Stimulated activated effector memory CD8-positive, alpha-beta T cell treated with anti-CD3 and anti-CD28 coated beads, Interleukin-12 subunit alpha, Interleukin-12 subunit beta, amount 100 ng/mL, for 72 hours (primary cell): ENCODE results near the gene CACNA2D4.

Experiments
- ATAC-seq: fragments of 150-1000 bp; cut with Tn5 transposase; 2 replicates; pipeline ENCODE4 v1.10.0; 2021
- DNase-seq, 2 donors: peaks; one replicate each; pipeline ENCODE4 v3.0.0; 2021 to 2022; ENCODE audit warnings: low spot score in 2 of 2
- H3K27ac Mint-ChIP-seq: one replicate; pipeline ENCODE4 v1.8.0; 2022; ENCODE audit warnings: mild to moderate bottlenecking, mixed read lengths
- H3K36me3 Mint-ChIP-seq: one replicate; pipeline ENCODE4 v1.8.0; 2022; ENCODE audit warnings: mild to moderate bottlenecking, mixed read lengths
- H3K4me1 Mint-ChIP-seq: one replicate; pipeline ENCODE4 v1.8.0; 2022; ENCODE audit warnings: mixed read lengths
- H3K4me3 Mint-ChIP-seq: one replicate; pipeline ENCODE4 v1.8.0; 2022; ENCODE audit warnings: mild to moderate bottlenecking, mixed read lengths
- H3K9me3 Mint-ChIP-seq: one replicate; pipeline ENCODE4 v1.8.0; 2022; ENCODE audit warnings: mixed read lengths

The CACNA2D4 gene

DNA sequence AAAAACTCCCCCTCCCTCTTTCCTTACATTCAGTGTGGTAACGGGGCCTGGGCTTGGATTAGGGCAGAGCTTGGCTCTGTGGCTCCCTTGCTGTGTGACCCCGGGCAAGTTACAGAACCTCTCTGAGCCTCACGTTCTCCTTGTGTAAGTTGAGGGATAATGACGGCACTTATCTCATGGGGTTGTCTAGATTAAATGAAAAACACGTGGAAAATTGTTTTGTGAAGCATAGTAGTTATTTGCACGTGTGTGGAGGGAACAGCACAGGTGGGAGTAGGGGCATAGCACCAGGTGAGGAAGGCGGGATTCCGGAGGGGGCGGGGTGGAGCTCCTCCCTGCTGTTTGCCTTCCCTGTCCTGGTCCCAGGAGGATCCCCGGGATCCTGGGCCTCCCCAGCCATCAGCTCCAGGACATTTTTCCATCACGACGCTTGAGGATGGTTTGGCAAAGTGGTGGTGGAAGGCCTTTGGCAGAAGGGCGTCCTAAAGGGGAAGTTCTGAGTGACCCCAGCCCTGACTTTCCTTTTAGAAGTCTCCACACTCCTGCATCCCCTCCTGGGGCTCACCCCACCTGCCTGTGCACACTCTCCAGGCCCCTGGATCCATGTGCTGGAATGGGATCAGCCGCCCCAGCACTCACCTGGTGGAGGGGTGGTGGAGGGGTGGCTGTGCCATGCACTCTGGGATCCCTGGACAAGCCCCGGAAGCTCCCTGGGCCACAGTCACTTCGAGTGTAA, 75.4 kb downstream of the CACNA2D4 start:
- DNase-seq = no peak
- no peak overlapping the region for H3K4me3 Mint-ChIP-seq
- peaks cover 10% of the 10 kb centered on the region for H3K4me1 Mint-ChIP-seq
- H3K27ac Mint-ChIP-seq = peak overlapping the region; percentile 40
- no peaks in the 10 kb centered on the region for H3K36me3 Mint-ChIP-seq
- ATAC-seq = no peak
- no peaks in the 10 kb centered on the region for H3K9me3 Mint-ChIP-seq

DNA sequence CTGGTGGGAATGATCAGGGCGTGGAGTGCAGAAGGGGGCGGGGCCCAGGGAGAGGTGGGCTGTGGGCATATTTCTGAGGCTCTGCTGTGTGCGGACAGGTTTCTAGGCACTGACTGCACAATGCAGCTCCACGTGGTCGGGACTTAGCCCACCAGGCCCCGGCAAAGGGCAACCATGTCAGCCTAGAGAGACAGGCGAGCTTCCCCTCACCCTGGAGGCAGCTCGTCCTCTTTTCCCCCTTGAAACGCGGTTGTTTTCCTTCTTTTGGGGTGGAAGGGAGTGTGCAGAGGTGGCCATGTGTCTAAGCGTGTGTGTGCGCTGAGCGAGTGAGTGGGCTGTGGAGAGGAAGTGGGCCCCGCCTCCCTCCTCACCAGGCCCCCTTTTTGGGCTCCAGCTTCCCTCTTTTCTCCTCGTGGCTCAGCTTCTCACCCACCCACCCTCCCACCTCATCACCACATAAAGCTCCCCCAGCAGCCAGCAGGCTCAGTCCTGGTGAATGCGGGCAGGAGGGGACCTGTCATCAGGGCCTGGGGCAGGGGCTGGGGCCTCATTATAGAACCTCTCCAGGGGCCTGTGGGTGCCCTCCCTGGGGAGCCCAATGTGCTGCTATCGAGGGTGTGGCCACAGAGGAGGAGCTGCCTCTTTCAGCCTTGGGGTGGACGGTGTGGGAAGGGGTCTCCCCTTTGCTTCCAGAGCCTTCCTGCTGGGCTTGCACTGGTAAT, 76.1 kb downstream of the CACNA2D4 start:
- no peak overlapping the region for H3K4me3 Mint-ChIP-seq
- ATAC-seq (no peak), DNase-seq (no peak)
- peaks cover 10% of the 10 kb centered on the region for H3K4me1 Mint-ChIP-seq
- H3K9me3 Mint-ChIP-seq = no peaks in the 10 kb centered on the region
- H3K27ac Mint-ChIP-seq = peak overlapping the region; percentile 40
- no peaks in the 10 kb centered on the region for H3K36me3 Mint-ChIP-seq

DNA sequence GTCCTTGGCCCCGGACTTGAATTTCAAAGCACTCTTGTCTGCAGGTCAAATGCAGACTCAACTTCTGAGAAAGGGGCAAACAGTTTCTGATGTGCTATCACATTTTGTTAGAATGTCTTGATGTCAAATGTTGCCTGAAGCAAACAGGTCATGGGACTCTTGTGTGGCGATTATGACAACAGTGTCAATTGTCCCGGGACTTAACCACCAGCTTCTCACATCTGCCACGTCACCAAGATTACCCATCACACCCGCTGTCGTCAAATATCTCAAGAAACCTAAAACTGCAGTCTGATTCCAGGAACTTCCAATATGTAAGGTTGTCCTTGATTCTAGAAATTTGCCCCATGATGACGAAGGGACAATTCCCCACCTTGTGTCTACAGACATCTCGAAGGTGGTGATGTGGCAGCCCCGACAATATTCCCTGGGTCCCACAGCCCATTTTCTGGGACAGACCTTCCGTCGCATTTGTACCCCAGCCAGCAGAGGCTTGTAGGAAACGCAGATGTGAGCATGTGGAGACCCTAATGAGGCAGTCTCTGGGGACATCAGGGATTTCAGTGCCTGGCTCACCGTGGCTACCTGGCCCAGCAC, 76.8 kb downstream of the CACNA2D4 start:
- H3K4me3 Mint-ChIP-seq = no peak overlapping the region
- H3K27ac Mint-ChIP-seq = peak overlapping the region; percentile 35
- peaks cover 10% of the 10 kb centered on the region for H3K4me1 Mint-ChIP-seq
- no peaks in the 10 kb centered on the region for H3K36me3 Mint-ChIP-seq
- ATAC-seq (no peak), DNase-seq (no peak)
- H3K9me3 Mint-ChIP-seq = no peaks in the 10 kb centered on the region

DNA sequence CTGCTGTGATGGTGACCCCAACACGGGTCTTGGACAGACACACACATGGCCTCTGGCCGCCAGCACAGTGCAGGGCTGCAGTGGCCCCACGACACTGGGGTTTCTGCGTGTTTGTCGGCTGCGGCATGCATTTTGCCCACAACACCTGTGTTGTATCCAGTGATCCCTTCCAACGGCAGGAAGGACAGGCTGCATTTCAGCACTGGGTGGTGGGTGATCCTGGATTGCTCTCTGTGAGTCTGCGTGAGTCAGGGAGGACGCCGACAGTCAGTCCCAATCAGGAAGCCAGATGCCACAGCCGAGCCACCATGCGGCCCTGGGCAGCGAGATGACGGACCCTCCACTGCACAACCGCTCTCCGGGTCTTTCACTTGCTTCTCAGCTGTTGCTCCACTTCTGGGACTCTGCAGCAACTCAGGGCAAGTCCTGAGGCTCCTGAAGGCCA, 77.4 kb downstream of the CACNA2D4 start:
- DNase-seq = no peak
- Mint-ChIP-seq H3K36me3 (no peaks in the 10 kb centered on the region), H3K4me3 (no peak overlapping the region), H3K9me3 (no peaks in the 10 kb centered on the region), H3K4me1 (peaks cover 10% of the 10 kb centered on the region), H3K27ac (no peak overlapping the region)
- no peak for ATAC-seq

DNA sequence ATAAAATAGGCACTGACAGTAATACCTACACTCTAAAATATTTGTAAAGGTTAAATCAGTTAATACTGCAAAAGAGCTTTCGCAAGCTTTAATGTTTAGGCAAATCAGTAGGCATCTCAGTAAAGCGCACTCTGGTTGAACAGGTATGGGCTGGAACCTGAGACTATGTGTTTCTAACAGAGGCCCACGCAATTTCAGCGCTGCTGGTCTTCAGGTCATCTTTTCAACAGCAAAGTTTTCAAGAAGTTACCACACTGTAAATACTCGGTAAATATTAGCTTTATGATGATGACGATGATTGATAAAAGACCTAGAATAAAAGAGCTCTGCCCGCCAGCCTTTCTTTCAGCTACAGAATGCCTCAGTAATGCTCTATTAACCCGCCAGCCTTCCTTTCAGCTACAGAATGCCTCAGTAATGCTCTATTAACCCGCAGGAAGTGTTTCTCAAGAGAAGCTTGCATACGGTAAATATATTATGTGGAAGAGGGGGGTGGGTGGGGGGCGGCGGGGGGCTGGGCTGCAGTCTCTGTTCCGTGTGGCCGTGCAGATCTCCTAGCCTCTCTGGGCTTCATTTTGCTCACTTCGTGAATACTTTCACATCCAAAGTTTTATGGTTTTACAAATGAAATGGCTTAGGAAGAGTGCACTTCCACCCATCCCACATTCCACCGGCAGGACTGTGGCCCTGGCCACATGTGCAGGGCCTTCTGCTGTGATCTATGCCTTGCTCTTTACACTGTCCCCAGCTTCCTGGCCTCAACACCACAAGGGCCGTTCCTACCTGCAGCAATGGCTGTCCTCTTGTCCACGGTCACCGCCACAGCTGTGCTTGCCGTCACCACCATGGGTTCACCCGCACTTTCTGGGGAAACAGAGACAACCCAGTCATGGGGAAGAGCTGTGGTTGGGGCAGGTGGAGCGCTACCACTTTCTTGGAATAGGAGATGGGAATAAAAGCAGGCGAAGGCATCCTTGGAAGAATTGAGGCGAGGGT, 78.2 kb downstream of the CACNA2D4 start:
- no peaks in the 10 kb centered on the region for H3K9me3 Mint-ChIP-seq
- H3K4me1 Mint-ChIP-seq = peaks cover 10% of the 10 kb centered on the region
- no peak for DNase-seq

DNA sequence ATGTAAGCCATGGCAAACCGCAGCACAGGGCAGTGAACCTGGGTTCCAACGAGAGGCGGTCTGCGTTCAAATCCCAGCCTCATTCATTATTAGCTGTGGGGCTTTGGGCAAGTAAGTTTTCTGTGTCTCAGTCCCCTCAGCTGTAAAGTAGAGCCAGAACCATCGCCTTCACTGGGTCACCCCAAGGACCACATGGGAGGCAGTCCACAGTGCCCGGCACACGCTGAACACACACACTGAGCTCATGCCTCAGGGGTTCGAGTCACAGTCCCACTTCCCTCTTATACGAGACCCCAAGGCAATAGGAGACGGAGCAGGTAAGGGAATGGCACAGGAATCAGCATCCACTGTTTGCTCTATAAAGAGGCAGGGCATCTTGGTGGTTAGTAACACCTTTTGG, 79.0 kb downstream of the CACNA2D4 start:
- Mint-ChIP-seq H3K4me3 (no peak overlapping the region), H3K27ac (no peak overlapping the region), H3K36me3 (no peaks in the 10 kb centered on the region), H3K9me3 (no peaks in the 10 kb centered on the region), H3K4me1 (peaks cover 10% of the 10 kb centered on the region)
- ATAC-seq (no peak), DNase-seq (no peak)

More for the DNA sequence above, 78.2 kb downstream of the CACNA2D4 start:
- Mint-ChIP-seq H3K36me3 (no peaks in the 10 kb centered on the region), H3K4me3 (no peak overlapping the region), H3K27ac (no peak overlapping the region)
- no peak for ATAC-seq

DNA sequence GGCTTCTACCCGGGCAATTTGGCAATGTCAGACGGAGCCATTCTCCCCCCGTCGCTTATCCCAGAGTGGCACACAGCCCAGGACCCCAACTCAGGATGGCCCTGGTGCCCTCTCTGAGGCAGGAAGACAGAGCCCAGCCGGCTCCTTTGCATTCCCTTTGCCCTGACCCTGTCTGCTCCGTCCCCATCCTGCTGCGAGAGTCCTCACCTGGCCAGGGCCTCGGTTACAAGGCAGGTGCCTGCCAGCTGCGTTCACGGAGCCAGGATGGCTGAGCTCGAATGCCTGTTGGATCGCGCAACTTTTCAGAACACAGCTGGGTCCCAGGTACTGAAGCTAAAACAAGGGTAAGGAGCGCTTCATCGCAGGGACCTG, 79.5 kb downstream of the CACNA2D4 start:
- no peak for DNase-seq
- no peaks in the 10 kb centered on the region for H3K36me3 Mint-ChIP-seq
- no peak for ATAC-seq
- H3K27ac Mint-ChIP-seq = no peak overlapping the region
- no peaks in the 10 kb centered on the region for H3K9me3 Mint-ChIP-seq
- H3K4me3 Mint-ChIP-seq = no peak overlapping the region
- H3K4me1 Mint-ChIP-seq = peaks cover 10% of the 10 kb centered on the region

DNA sequence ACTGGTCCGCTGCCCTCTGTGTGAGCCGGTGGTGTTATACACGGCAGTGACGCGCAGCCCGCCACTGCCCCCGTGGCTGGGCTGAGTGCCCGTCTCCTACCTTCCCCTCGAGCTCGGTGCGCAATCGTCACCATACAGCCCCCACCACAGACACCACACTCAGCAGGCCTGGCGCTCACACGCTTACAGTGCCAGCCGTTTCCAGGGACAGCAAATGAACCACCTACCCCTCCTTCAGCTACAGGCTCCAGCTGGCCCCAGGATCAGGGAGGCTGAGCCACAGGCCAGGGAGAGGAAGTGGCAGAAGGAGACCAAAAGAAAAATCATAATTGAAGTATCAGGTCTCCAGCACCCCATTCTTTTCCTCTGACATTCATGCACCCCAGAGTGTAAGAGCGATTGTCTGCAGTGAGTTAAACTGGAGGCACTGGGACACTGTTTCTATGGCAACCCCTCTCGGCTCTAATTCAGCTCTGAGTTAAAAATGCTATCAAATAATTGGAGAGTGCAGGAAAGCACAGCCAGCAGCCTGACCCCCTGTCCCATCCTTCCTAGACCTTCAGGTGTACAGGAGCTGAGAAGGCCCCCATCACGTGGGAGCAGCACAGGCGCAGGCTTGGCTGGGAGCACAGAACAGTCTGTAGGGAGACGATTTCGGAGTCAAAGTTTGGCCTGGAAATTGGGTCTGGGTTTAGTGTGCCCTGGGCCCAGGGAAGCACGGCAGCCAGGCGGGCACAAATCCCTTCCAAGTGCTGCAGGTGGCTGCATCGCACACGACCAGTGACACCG, 80.1 kb downstream of the CACNA2D4 start:
- Mint-ChIP-seq H3K9me3 (no peaks in the 10 kb centered on the region), H3K4me1 (peaks cover 10% of the 10 kb centered on the region), H3K4me3 (no peak overlapping the region), H3K27ac (no peak overlapping the region), H3K36me3 (no peaks in the 10 kb centered on the region)
- ATAC-seq (no peak), DNase-seq (no peak)

DNA sequence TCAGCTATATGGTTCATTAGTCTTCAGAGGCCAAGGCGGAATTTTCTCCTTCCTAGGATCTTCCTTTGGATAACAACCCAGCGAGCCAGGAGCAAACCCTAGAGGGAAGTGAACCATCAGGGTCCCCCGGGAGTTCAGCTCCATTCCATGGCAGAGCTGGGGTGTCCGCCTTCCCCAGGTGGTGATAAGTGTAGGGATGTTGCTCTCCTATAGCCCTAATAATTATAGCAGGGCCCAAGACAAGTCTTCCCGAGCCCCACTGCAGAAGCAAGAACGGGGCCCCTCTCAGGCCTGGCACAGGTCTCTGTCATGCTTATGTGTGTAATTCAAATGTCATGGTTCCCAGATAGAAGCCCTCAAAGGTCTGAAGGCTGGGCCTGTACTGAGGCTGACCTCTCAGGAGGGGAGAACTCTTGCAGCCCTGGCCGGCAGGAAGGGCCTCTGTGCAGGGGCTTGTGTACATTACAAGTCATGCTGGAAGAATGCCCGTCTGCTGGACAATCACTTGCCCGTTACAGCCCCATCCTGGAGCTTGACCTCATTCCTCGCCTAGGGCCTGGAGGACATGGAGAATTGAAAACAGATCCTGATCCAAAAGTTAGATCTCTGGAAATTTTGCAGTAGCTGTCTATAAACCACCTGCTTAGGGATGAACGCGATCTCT, 80.8 kb downstream of the CACNA2D4 start:
- H3K4me3 Mint-ChIP-seq = no peak overlapping the region
- no peak for DNase-seq
- H3K36me3 Mint-ChIP-seq = no peaks in the 10 kb centered on the region
- H3K4me1 Mint-ChIP-seq = peaks cover 10% of the 10 kb centered on the region
- H3K9me3 Mint-ChIP-seq = no peaks in the 10 kb centered on the region
- no peak for ATAC-seq
- H3K27ac Mint-ChIP-seq = no peak overlapping the region

DNA sequence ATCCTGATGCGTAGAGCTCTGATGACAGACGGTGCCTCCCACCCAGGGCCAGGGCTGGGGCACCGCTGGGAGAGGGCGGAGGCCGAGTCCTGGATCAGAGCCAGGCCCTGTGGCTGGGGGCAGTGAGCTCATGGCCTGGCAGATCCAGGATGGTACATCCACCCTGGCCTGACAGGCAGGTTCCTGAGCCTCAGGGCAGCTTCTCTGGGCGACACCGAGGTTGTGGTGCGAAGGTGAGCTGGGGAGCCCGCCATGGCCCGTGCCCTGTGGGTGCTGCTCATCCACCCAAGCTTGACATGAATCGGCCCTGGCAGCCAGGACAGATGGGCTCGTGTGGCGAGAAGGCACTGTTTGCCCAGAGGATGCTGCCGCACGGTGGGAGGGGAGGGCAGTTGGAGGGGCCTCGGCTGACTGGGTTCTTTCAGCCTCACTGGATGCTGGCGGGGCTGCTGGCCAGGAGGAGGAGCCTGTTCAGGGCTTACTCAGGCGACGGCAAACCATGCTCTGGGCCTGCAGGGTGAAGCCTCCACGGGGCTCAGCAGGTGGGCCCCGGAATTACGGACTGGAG, 81.5 kb downstream of the CACNA2D4 start:
- no peak overlapping the region for H3K27ac Mint-ChIP-seq
- no peak overlapping the region for H3K4me3 Mint-ChIP-seq
- H3K36me3 Mint-ChIP-seq = no peaks in the 10 kb centered on the region
- no peaks in the 10 kb centered on the region for H3K9me3 Mint-ChIP-seq
- DNase-seq (no peak), ATAC-seq (no peak)
- H3K4me1 Mint-ChIP-seq = peaks cover 8% of the 10 kb centered on the region

DNA sequence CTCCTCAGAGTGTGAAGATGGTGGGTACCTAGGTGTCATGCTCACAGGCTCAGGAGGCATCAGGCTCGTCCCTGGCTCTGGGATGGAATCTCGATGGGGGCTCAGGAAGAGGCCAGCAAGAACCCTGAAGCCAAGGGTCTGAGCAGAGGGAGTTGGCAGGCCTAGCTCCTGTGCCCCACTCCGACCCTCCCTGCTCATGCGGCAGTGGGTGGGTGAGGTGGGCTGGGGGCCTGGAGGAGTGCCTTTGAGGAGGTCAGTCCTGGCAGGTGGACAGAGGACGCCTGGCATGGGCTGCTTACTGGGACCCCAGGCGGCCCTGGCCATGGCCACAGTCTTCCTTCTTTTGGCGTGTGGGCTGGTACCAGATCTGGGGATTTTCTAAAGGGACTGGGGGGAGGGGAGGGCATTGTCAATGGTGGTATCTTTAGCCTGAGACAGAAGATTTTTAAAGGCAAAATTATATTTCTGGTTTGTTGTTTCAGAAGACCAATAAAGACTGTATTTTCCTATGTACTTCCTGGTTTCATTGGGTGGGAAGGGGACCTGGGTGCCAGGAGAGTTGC, 82.1 kb downstream of the CACNA2D4 start:
- H3K36me3 Mint-ChIP-seq = no peaks in the 10 kb centered on the region
- no peak overlapping the region for H3K4me3 Mint-ChIP-seq
- H3K4me1 Mint-ChIP-seq = peaks cover 3% of the 10 kb centered on the region
- H3K27ac Mint-ChIP-seq = no peak overlapping the region
- H3K9me3 Mint-ChIP-seq = no peaks in the 10 kb centered on the region
- ATAC-seq (no peak), DNase-seq (no peak)

DNA sequence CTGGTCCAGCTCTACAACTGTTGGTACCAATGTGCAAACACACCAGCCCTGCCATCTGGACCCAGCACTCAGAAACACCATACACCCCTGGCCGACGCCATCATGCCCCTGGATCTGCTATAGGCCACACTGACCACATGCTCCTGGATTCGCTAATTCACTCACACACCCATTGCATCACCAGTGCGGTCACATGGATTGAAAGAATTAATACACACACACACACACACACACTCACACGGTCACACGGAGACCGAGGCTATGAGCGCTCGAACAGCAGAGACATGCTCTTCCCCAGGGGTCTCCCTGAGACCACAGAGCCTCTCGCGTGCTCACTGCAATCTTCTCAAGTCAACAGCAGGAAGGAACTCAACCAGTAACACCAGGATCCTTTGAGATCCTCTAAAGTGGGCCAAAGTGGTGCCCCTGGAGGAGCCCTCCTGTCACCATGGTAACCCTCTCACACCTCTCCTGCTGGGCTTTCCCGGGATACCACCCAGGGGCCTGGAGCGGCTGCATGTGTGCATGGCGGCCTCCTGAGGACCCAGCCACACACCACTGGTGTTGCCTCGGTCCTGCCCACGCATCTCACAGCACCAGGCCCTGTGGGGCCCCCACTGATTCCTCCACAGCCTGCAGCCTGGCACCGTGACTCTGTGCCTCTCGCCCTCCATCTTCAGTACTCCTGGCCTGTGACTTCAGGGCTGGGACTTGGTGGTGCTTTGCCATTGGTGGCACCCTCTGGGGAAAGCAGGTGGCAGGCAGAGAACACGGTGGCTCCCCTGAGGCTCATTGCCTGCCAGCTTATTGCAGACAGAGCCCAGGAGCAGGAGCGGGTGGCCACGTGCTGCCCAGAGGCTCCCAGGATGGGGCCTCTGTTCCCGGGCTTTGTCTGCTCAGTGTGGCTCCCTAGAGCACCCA, 83.0 kb downstream of the CACNA2D4 start:
- Mint-ChIP-seq H3K4me1 (no peaks in the 10 kb centered on the region), H3K36me3 (no peaks in the 10 kb centered on the region), H3K27ac (no peak overlapping the region), H3K9me3 (no peaks in the 10 kb centered on the region), H3K4me3 (no peak overlapping the region)
- ATAC-seq (no peak), DNase-seq (no peak)
